Cardiac fibroblast (primary cell): ENCODE results near the gene NKD2.

ENCODE experiments used
- DNase-seq, 2 donors: peaks; one replicate each; pipeline versions ENCODE4 v3.0.0 to v3.0.0-alpha.2; 2010; ENCODE audit warnings: low read depth in 2 of 2
- H3K4me3 ChIP-seq, 2 donors: replicated peaks in 1 of 2; 1 replicate in 1 of 2; 2 replicates in 1 of 2; pipeline ENCODE4 v1.5.1; 2011; ENCODE audit warnings: low read depth in 2 of 2, low read length in 2 of 2, mild to moderate bottlenecking in 2 of 2, moderate library complexity in 1 of 2
- TF ChIP-seq, protein P1 (sequence below): IDR thresholded peaks from one replicate; pipeline ENCODE4 v1.5.1; 2011; ENCODE audit warnings: low read depth, mild to moderate bottlenecking, low read length, inconsistent platforms

NKD2 gene

DNA sequence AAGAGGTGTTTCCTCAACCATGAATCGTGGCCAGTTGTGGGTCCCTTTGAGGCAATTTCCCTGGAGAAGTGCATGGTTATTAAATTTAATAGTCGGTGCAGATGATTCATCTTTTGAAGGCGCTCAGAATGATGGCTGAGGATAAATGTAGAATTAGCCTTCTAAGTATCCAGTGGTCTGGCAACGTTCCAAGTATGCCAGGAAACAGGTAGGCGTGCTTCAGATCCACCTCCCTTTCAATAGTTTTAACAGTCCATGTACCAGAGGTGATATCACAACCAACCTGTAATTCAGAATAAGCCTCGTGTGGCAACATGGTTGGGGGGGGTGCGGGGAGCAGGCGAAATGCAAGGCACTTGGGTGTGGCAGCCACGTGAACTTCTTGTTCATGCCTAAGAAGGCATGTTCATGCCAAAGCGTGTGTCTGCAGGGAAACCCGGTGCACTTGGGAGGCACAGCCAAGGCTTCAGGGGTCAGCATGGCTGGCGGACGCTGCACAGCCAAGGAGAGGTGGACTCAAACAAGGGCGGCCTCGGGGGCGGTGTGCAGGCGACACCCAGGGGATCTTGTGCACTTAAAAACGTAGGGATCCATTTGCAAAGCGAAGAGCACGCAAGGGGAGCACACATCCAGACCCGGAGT lies 5.2 kb upstream of the NKD2 start:
- TF ChIP-seq, protein P1, sequence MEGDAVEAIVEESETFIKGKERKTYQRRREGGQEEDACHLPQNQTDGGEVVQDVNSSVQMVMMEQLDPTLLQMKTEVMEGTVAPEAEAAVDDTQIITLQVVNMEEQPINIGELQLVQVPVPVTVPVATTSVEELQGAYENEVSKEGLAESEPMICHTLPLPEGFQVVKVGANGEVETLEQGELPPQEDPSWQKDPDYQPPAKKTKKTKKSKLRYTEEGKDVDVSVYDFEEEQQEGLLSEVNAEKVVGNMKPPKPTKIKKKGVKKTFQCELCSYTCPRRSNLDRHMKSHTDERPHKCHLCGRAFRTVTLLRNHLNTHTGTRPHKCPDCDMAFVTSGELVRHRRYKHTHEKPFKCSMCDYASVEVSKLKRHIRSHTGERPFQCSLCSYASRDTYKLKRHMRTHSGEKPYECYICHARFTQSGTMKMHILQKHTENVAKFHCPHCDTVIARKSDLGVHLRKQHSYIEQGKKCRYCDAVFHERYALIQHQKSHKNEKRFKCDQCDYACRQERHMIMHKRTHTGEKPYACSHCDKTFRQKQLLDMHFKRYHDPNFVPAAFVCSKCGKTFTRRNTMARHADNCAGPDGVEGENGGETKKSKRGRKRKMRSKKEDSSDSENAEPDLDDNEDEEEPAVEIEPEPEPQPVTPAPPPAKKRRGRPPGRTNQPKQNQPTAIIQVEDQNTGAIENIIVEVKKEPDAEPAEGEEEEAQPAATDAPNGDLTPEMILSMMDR, result no peak
- DNase-seq, result peak in 1 of 2 donors; percentile 31
- H3K4me3 ChIP-seq, result no peak overlapping the region

DNA sequence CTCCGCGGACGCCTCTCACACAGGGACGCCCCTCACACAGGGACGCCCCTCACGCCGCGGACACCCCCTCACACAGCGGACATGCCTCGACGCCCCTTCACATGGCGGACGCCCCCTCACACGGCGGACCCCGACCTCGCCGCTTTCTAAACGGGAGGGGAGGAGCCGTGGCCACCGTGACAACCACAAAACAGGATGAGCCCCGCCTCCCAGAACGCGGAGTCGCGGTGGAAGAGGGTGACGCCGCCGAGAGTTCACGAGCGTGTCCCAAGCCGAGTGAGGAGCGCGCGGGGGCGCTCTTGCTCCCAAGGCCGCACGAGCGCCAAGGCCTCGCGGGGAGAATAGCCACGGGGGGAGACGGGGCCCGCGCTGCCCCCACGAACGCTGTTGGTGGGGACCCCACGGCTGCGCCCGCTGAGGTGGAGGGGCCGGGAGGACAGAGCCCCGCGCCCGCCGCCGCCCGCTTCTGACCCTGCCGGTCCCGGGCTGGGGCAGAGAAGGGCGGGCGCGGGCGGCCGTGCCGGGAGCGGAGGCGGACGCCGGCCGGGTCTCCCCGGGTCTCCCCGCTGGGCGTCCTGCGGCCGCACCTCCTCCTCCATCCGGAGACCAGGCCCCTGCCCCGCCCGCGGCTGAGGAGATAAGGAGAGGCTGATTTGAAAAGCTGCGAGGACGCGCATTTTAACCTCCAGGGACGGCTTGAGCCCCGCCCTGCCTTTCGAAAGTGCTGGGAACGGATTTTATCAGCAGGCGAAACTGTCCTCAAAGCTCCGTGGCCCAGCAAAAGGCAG lies 3.9 kb upstream of the NKD2 start:
- TF ChIP-seq, protein P1, result peak; percentile 44
- peak overlapping the region; percentile 40 to 46 for H3K4me3 ChIP-seq
- peak; percentile 54 to 55 for DNase-seq

DNA sequence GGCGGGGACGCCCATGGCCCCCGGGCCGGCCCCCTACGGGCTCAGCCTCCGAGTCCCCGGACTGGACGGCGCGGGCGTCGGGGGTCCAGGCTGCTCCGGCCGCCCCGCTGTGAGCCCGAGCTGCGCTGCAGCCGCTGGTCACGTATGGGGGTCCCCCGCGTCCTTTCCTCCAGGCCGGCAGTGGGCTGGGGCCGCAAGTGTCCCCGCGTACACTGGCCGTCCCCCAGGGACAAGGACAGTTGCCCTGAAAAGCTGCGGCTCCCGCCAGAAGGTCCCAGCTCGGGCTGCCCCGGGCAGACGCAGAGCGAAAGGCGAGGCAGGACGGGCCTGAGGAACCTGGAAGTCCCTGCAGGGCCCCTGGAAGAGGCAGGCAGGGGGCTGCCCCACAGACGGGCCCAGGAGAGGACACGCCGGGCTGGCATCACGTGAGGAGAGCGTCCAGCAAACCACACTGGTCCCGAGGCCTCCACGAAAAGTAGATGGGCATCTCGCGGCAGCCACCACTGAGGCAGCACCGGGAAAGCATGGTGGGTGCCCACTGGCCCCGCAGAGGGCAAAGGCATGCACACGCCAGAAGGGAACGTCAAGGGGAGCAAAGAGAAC lies 3.3 kb upstream of the NKD2 start:
- H3K4me3 ChIP-seq, result peak overlapping the region; percentile 40 to 46
- DNase-seq, result no peak
- TF ChIP-seq, protein P1, result no peak

DNA sequence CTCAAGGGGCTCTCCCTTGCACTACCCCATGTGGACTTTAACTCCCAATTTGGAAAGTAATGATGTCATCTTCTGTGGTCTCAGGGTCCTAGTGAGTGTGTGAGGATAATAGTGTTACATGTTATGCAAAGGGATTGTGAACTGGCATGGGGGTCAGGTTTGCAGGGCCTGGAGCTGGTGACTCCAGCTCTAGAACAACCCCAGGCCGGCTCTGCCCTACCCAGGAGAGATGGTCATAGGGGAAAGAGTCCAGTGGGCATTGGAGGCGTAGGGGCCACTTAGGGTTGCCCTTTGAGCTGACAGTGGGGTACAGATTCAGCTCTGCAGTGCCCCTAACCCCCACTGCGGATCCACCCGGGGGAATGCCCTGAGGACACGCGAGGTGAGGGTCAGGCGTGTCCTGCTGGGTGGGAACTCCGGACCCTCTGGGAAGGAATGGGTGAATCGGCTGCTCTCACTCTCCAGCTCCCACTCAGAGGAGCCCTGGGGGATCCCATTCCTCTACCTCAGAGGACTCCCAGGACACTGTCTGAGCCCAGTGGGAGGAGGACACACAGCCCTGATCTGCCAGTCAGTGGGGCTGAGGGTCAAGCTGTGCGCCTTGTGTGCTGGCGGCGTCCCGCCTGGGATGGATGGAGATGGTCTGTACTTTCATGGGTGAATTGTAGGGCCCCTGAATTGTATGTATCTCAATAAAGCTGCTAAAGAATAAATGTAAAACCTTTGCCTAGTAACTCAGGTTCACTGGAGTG lies 2.5 kb upstream of the NKD2 start:
- TF ChIP-seq, protein P1, result no peak
- DNase-seq, result no peak

DNA sequence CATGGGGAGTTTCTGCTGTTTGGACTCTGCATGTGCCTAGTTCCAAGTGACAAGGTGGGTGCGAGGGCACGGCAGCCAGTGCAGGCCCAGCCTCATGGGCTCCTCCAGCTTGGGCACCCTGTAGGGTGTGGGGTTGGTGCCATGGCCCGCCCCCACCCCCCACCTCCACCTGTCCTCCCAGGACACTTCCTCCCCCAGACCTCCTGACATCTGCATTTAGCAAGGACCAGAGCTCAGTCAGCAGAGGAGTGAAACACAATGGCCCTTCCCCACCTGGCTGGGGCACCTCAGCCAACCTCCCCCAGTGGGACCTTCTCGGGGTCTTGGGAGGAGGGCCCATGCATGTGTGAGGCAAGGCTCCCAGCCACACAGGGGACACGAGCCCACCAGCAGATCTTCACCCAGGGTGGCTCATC lies 1.9 kb upstream of the NKD2 start:
- TF ChIP-seq, protein P1, result no peak
- no peak overlapping the region for H3K4me3 ChIP-seq
- DNase-seq, result no peak

More for the DNA sequence above, 2.5 kb upstream of the NKD2 start:
- H3K4me3 ChIP-seq, result no peak overlapping the region

DNA sequence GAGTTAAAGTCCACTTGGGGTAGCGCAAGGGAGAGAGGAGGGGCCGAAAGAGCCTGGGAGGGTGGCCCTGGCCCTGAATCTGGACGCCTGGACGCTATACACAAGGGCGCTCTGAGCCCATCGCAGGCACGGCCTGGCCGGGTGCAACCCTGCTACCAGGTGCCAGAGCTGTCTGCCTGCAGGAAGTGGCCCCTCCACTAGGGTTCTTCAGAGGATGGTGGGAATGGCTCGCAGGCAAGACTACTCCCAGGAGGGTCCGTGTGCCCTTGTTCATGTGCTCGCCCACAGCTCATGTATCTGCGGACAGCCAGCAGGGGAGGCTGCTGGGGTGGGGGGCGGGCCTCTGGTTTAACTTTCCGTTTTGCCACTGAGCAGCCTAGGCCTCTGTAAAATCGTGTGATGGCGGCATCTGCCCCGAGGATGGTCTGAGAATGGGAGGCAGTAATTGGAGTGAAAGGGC lies 1.4 kb upstream of the NKD2 start:
- TF ChIP-seq, protein P1, result no peak
- DNase-seq, result no peak

More for the DNA sequence above, 1.4 kb upstream of the NKD2 start:
- H3K4me3 ChIP-seq, result no peak overlapping the region
